K562 (cell line): ENCODE measurements around the gene HOXB8.

Experiments
- ARHGAP35 ChIP-seq: fragments of 450-650 bp; IDR thresholded peaks from 2 replicates; pipeline ENCODE4 v1.6.1; 2018; ENCODE audit not compliant: partially characterized antibody
- CBFA2T3 ChIP-seq: fragments of 450-650 bp; IDR thresholded peaks from 2 replicates; pipeline ENCODE4 v1.6.1; 2017
- DACH1 ChIP-seq: fragments of 450-650 bp; IDR thresholded peaks from 2 replicates; pipeline ENCODE4 v1.6.1; 2018; ENCODE audit not compliant: partially characterized antibody
- ESRRA ChIP-seq: fragments of 450-650 bp; IDR thresholded peaks from 2 replicates; pipeline ENCODE4 v1.6.1; 2014; ENCODE audit warnings: low read depth, mild to moderate bottlenecking, moderate library complexity, borderline replicate concordance
- EZH2 ChIP-seq: IDR thresholded peaks from 2 replicates; pipeline ENCODE4 v1.6.1; 2012; ENCODE audit warnings: low read depth, mild to moderate bottlenecking, inconsistent platforms, low read length, borderline replicate concordance
- NBN ChIP-seq: fragments of 450-650 bp; IDR thresholded peaks from 2 replicates; pipeline ENCODE4 v1.6.1; 2016; ENCODE audit warnings: low read depth, mild to moderate bottlenecking
- NCOA2 ChIP-seq, 2 experiments: fragments of 450-650 bp; IDR thresholded peaks; 2 replicates each; pipeline ENCODE4 v1.6.1; 2018; ENCODE audit warnings: mild to moderate bottlenecking in 2 of 2, moderate library complexity in 1 of 2; ENCODE audit not compliant: partially characterized antibody in 2 of 2
- POLR2A ChIP-seq: fragments of 450-650 bp; conservative IDR thresholded peaks from 2 replicates; pipeline ENCODE4 v1.6.1; 2016
- SMAD4 ChIP-seq: fragments of 250-450 bp; sonication (Bioruptor Pico); conservative IDR thresholded peaks from 2 replicates; pipeline ENCODE4 v1.8.0; 2021; ENCODE audit warnings: inconsistent platforms, mild to moderate bottlenecking, moderate library complexity
- SRF ChIP-seq, 2 experiments: fragments of 250-450, 450-650 bp in 1 of 2; sonication (Bioruptor Pico) in 1 of 2; sonication (generic) in 1 of 2; formaldehyde crosslinking; IDR thresholded peaks; 2 replicates each; pipeline versions ENCODE4 v1.5.0 to v1.5.1; 2020 to 2022; ENCODE audit warnings: mild to moderate bottlenecking in 1 of 2, missing genetic modification reagents in 1 of 2
- ZNF134 ChIP-seq: fragments of 250-450 bp; sonication (Bioruptor Pico); conservative IDR thresholded peaks from 2 replicates; pipeline ENCODE4 v1.4.0; 2020
- ZNF212 ChIP-seq: fragments of 450-650 bp; formaldehyde crosslinking; IDR thresholded peaks from 2 replicates; pipeline ENCODE4 v1.4.0; 2020; ENCODE audit warnings: mild to moderate bottlenecking
- TF ChIP-seq, protein P1 (sequence below), 3 experiments: IDR thresholded peaks in 2 of 3; conservative IDR thresholded peaks in 1 of 3; 2 replicates each; pipeline ENCODE4 v1.5.1; 2011 to 2012; ENCODE audit warnings: low read length in 3 of 3, mild to moderate bottlenecking in 3 of 3, control low read depth in 2 of 3, improper control_type of control experiment in 1 of 3, inconsistent platforms in 1 of 3, low read depth in 1 of 3, mixed read lengths in 1 of 3, moderate library complexity in 1 of 3; ENCODE audit not compliant: insufficient read depth in 2 of 3

DNA sequence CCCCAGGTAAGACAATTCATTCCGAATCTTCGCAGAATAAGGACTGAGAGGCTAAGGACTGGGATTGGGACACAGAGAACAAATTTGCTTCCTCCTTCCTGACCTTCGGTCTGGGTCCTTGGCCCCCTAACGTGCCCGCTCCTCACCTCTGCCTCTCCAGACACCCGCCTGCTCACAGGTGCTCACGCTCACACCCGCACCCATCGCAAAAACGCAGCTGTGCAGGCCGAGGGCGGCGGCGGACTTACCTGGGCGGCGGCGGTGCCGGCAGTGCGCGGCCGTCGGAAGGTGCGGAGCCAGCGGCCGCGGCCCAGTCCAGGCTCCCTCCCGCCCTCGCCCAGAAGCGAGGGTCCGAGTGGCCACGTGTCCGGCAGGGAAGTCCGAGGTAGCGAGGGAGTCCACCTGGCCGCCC lies 18.2 kb upstream of the HOXB8 start:
- TF ChIP-seq ESRRA: no peak
- TF ChIP-seq ARHGAP35: no peak
- TF ChIP-seq NBN: no peak
- TF ChIP-seq POLR2A: no peak
- no peak for TF ChIP-seq DACH1
- TF ChIP-seq, protein P1, sequence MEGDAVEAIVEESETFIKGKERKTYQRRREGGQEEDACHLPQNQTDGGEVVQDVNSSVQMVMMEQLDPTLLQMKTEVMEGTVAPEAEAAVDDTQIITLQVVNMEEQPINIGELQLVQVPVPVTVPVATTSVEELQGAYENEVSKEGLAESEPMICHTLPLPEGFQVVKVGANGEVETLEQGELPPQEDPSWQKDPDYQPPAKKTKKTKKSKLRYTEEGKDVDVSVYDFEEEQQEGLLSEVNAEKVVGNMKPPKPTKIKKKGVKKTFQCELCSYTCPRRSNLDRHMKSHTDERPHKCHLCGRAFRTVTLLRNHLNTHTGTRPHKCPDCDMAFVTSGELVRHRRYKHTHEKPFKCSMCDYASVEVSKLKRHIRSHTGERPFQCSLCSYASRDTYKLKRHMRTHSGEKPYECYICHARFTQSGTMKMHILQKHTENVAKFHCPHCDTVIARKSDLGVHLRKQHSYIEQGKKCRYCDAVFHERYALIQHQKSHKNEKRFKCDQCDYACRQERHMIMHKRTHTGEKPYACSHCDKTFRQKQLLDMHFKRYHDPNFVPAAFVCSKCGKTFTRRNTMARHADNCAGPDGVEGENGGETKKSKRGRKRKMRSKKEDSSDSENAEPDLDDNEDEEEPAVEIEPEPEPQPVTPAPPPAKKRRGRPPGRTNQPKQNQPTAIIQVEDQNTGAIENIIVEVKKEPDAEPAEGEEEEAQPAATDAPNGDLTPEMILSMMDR (IDR thresholded peaks at IDR 0.05 in 2 of 3, conservative IDR thresholded peaks at IDR 0.05 in 1 of 3; ENCODE audit: insufficient read depth in 2 of 3, low read depth in 1 of 3, low read length in 3 of 3): no peak
- no peak for TF ChIP-seq SMAD4 (CRISPR knock-in tag)
- TF ChIP-seq NCOA2 (IDR thresholded peaks at IDR 0.05; ENCODE audit: partially characterized antibody in 2 of 2): no peak
- no peak for TF ChIP-seq SRF (CRISPR knock-in tag; IDR thresholded peaks at IDR 0.05)
- no peak for TF ChIP-seq ZNF134 (CRISPR knock-in tag)
- TF ChIP-seq CBFA2T3: no peak
- TF ChIP-seq EZH2: no peak
- no peak for TF ChIP-seq ZNF212 (CRISPR knock-in tag)
